Activated gamma-delta T cell (primary cell): ENCODE data around the gene SURF4.
A peak's percentile ranks its signal among the peaks of the same experiment; 100 is the strongest.

ENCODE experiments used
- DNase-seq: peaks from one replicate; lab custom pipeline; 2025; lab: John Stamatoyannopoulos, UW
- total RNA-seq, 2 donors: gene quantifications; one replicate each; lab custom pipeline; 2026; lab: John Stamatoyannopoulos, UW

The SURF4 gene
- 198 to 263 reads per million in 2 donors for total RNA-seq

- DNase-seq, result peak; percentile 92
Measured at GRCh38 chr9:133375724-133376654, at the start of gene SURF4, which contains the start of gene STKLD1. TSS of gene SURF4 (minus strand) at chr9:133376060. CDS start at chr9:133375969, 91 bp downstream. TSS of gene STKLD1 (plus strand) at chr9:133376366. CDS start at chr9:133376474, 108 bp downstream.

DNA sequence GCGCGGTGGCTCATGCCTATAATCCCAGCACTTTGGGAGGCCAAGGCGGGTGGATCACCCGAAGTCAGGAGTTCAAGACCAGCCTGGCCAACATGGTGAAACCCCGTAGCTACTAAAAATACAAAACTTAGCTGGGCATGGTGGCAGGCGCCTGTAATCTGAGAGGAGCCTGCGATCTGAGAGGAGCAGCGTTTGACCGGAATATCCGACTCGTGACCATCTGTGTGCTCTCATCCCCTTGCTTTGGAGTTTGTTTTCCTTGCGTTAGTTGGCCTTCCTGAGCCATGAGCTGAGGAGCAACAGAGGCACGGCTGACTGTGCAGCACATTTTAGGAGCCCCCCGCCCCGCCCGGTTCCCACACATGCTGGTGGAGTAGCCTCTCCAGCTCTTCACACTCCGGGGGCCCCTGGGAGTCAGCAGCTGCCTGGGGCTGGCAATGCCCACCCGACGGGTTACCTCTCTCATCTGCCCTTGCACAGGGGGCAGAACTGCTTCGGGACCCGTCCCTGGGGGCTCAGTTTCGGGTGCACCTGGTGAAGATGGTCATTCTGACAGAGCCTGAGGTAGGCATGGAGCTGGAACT is 49.3 kb upstream of the SURF4 start:
- no peak for DNase-seq

GRCh38 chr9:133424187-133424586 is 48.3 kb upstream of the SURF4 start:
- DNase-seq, result no peak

- no peak for DNase-seq
Measured at GRCh38 chr9:133423216-133423615, 47.4 kb upstream of the SURF4 start.

DNA sequence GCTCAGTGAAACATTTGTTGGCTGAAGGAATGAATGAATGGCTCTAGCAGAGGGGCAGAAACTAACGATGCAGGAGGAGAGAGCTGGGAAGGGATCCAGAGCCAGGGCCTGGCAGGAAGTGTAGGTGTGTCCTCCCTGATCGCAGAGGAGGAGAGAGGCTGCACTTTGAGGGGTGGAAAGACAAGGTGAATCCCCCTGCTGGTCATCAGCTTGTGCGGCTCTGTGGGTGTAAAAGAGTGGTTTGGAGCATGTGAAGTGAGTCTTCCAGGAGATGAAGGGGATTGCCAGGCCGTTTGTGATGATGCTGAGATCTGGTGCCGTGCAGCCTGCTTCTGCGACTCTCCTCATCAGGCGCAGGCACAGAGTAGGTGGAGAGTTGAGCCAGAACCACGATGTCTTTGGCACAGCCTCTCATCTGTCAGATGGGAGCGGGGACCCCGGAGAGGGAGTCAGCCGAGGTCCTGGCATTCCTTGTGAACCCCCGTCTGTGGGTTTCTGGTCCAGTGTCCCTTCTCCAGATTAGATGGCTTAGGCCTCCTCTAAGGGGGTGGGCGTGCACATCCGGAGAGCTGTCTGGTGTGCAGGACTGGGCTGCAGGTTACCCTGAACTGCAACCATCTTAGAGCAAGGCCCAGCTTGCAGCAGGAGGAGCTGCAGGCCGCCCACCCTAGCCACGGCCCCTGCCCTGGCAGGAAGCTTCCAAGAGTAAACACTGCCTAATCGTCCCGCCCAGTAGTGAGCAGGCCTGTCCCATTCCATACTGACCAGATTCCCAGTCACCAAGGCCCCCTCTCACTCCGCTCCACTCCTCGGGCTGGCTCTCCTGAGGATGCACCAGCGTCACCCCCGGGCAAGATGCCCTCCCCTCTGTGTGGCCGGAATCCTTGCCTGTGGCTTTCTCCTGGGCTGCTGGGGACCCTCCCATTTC is 46.0 kb upstream of the SURF4 start, which contains the start of gene ADAMTS13:
ADAMTS13 (plus strand) TSS at position 753 of the 928 bp plus-strand sequence; CDS start at position 830, 77 bp downstream.
- DNase-seq, result no peak

GRCh38 chr9:133420392-133420827 is 44.5 kb upstream of the SURF4 start:
- DNase-seq, result no peak

- no peak for DNase-seq
Measured at GRCh38 chr9:133419005-133419404, 43.1 kb upstream of the SURF4 start.

GRCh38 chr9:133417541-133418461 is 41.9 kb upstream of the SURF4 start, which contains the start of gene REXO4:
TSS of gene REXO4 (minus strand) at chr9:133418010. CDS start at chr9:133417844, 166 bp downstream.
- peak; percentile 59 for DNase-seq

DNA sequence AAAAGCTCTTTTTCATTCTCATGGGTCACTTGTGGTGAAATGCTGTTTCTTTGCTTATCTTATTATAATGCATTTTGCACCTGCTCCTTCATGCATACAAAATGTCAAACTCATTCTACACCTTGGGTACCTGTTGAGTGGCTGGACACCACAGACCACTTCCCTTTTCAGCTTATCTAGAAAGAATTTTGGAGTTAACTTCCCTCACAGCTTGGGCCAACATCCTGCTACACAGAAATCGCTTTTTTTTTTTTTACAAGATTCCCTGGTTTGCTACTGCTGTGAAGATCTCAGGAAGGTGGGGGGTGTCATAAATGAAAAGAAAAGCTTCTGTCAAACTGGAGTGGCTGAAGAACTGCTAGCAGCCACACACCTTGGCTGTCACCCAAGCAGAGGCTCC is 39.3 kb upstream of the SURF4 start:
- no peak for DNase-seq

DNA sequence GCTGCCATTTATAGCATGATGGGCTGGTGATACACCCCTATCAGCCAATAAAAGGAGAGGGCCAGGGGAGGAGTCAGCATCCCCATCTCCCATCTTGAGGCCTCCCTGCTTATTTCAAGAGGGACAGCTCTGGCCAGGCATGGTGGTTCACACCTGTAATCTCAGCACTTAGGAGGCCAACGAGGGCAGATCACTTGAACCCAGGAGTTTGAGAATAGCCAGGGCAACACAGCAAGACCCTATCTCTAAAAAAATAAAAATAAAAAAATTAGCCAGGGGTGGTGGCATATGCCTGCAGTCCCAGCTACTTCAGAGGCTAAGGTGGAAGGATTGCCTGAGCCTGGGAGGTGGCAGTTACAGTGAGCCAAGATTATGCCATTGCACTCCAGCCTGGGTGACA is 32.2 kb upstream of the SURF4 start:
- no peak for DNase-seq

GRCh38 chr9:133406480-133407307 is 30.8 kb upstream of the SURF4 start:
- peak; percentile 37 for DNase-seq

GRCh38 chr9:133405508-133406438 is 29.9 kb upstream of the SURF4 start:
- no peak for DNase-seq

GRCh38 chr9:133404454-133405002 is 28.7 kb upstream of the SURF4 start:
- no peak for DNase-seq

DNA sequence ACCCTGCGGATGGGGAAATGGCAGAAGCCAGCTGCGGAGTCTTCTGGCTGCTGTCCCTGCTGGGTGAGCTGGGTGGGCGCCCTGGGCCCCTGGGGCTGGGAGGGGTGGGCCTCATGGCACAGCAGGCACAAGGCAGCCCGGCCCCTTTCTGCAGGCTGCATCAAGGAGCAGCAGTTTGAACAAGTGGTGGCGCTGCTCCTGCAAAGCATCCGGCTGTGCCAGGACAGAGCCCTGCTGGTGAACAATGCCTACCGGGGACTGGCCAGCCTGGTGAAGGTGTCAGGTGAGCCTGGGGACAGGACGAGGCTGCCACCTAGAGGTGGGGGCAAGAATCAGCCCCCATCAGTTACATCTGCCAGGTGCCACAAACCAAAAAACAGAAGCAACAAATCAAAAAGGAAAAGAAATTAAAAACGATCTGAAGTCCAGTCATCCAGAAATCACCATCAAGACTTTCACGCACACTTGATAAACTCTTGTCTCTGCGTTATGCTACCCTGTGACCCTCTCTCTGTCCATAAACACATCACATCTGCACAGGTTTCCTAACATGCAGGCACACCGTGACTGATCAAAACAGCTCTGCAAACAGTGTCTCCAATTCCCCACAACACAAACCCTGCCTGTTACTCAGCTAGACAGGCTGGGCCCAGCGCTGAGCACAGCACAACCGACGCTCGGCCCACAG is 28.1 kb upstream of the SURF4 start:
- no peak for DNase-seq

DNA sequence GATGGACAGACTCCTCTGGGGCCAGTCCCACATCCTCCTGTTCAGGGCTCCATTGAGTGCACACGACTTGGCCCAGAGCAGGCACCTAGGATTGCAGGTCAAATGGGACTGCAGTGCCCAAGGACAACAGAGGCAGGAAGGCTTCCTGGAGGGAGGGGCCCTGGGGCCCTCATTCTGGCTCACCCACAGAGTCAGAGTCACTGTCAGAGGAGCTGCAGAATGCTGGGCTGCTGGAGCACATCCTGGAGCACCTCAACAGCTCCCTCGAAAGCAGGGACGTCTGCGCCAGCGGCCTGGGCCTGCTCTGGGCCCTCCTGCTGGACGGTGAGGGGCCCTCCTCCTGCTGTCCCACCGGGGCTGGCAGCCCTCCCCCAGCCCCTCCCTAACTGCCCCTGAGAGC is 26.8 kb upstream of the SURF4 start:
- DNase-seq, result no peak

- no peak for DNase-seq
Measured at GRCh38 chr9:133401588-133401987, 25.7 kb upstream of the SURF4 start.

DNA sequence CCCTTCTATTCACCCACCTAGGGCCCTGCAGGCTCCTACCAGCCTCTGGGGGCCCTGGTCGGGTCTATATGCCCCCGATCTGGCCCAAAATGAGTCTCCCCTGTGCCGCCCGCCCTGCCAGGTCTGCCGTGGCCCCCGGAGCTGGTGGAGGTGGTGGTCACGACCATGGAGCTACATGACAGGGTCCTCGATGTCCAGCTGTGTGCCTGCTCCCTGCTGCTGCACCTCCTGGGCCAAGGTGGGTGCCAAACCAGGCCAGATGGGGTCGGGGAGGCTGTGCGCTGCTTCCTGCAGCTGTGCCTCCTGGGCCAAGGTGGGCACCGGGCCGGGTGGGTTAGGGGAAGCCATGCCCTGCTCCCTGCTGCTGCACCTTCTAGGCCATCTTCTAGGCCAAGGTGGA is 24.4 kb upstream of the SURF4 start:
- no peak for DNase-seq

DNA sequence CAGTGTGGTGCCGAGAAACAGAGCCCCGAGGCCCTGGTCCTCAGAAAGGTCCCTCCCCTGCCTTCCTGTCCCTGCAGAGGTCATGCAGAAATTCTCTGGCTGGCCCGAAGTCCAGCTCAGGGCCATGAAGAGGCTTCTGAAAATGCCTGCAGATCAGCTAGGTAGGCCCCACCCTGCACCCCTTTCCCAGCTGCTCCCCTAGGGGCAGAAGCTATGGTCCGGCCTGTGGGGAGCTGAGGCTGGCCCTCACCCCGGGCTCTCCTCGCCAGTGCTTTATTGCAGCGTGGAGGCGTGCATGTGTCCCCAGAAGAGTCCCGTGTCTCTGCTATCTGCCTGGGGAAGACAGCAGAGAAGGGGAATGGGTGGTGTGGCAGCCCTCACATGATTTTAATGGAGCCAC is 22.0 kb upstream of the SURF4 start:
- no peak for DNase-seq
